GM12892 (cell line): ENCODE data around the gene GUCA2A.

Source experiments
- DNase-seq: peaks from one replicate; pipeline ENCODE4 v3.0.0; 2011; ENCODE audit not compliant: insufficient read length
- FAIRE-seq: peaks from 2 replicates; lab custom pipeline; 2011; peaks lifted over from hg19 to GRCh38; lab: Jason Lieb, UNC
- POLR2A ChIP-seq: IDR thresholded peaks from 2 replicates; pipeline ENCODE4 v1.6.1; 2011; ENCODE audit warnings: low read depth, low read length, control low read depth
- POLR2AphosphoS5 ChIP-seq: IDR thresholded peaks from 2 replicates; pipeline ENCODE4 v1.6.1; 2011; ENCODE audit warnings: low read depth, low read length, control low read depth
- TAF1 ChIP-seq: IDR thresholded peaks from 2 replicates; pipeline ENCODE4 v1.6.1; 2011; ENCODE audit warnings: low read depth, mild to moderate bottlenecking, control low read depth, low read length, borderline replicate concordance

Gene GUCA2A

GRCh38 chr1:42189931-42190853 is 25.6 kb upstream of the GUCA2A start:
- FAIRE-seq = peak; percentile 36
- TF ChIP-seq POLR2A (no peak), POLR2AphosphoS5 (no peak), TAF1 (no peak)

GRCh38 chr1:42186152-42186551 is 21.6 kb upstream of the GUCA2A start:
- FAIRE-seq = no peak
- DNase-seq = no peak
- TF ChIP-seq TAF1 (no peak), POLR2AphosphoS5 (no peak), POLR2A (no peak)

More at GRCh38 chr1:42189931-42190853, 25.6 kb upstream of the GUCA2A start:
- no peak for DNase-seq

DNA sequence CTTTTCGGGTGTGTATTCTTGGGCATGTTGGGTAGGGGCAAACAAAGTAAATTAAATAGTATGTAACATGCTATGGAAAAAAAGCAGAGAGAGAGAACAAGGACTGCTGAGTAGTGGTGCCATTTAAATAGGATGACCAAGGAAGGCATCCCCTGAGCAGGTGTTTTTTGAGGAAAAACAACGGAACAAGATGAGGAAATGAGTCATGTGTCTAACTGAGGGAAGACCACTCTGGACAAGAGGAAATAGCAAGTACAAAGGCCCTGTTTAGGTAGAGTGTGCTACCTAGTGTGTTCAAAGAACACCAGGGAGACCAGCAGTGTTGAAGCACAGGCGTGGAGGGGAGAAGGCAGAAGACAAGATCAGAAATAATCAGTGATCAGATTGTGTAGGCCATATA is 20.1 kb upstream of the GUCA2A start:
- no peak for TF ChIP-seq POLR2A
- TF ChIP-seq POLR2AphosphoS5 = no peak
- TF ChIP-seq TAF1 = no peak
- no peak for FAIRE-seq

DNA sequence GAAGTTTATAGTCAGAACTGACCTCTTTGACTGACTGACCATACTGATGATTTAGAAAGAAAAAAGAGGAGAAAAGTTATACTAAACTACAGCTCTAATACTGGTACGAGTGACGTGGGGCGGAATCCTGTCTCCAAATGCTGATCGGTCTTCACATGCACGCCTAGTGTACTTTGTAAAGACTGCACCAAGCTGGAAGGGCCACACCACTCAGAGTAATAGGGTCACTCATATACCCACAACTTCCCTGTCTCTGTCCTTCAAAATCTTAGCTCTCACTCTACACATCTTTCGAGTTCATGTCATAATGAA is 19.4 kb upstream of the GUCA2A start:
- TF ChIP-seq POLR2A (no peak), TAF1 (no peak), POLR2AphosphoS5 (no peak)
- DNase-seq (no peak), FAIRE-seq (no peak)

More for the DNA sequence above, 20.1 kb upstream of the GUCA2A start:
- DNase-seq = no peak

DNA sequence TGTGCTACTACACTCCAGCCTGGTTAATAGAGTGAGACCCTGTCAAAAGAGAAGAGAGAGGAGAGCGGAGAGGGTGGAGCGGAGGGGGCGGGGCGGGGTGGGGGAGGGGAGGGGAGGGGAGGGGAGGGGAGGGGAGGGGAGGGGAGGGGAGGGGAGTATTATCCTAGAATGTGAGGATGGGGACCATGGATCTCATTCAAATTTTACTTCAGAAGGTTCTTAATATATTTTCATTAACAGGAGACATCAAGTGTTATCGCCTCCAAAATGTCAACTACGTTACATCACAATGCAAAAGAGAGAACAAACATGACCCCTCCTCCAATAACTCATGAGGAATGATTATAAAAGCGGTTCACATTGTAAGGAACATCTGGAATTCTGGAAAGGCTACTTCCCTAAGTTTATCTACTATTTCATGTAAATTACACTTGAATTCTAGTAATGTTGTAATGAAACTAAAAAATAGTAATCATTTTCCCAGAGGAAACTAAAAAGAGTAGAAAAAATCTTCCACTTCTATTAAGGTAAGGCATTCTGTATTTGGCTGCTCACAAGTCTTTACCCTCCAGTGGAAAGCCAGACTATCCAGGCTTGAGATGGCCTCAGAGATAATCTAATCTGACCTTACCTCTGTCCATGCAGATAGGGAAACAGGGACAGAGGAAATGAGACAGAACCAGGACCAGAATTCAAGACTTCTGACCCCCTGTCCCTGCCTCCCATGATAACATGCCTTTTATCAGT is 18.8 kb upstream of the GUCA2A start:
- no peak for TF ChIP-seq TAF1
- no peak for TF ChIP-seq POLR2AphosphoS5
- no peak for TF ChIP-seq POLR2A
- FAIRE-seq = no peak
- no peak for DNase-seq

- DNase-seq = no peak
- TF ChIP-seq POLR2AphosphoS5 = no peak
- TF ChIP-seq TAF1 = no peak
- no peak for FAIRE-seq
These were observed 17.1 kb upstream of the GUCA2A start for GRCh38 chr1:42181687-42182086.

DNA sequence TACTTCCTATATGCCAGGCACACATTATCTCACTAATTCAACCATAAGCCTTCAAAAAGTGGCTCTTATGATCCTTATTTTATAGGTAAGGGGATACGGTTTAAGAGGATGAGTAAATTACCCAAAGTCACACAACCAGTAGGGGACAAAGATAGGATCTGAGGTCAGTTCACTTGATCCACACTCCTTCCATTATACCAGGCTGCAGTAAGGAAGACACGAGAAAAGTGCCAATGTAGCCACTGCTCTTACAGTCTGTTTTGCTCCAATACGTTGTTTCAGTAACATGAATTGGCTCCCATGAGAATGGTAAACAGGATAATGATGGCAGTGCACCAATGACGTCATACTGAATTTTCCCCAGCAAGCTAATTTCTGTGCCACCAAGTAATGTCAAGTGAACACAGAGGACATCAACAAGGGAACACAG is 15.4 kb upstream of the GUCA2A start:
- FAIRE-seq (peak; percentile 30), DNase-seq (no peak)
- TF ChIP-seq TAF1 (no peak), POLR2A (no peak), POLR2AphosphoS5 (no peak)

GRCh38 chr1:42179275-42179674 is 14.7 kb upstream of the GUCA2A start:
- FAIRE-seq (no peak), DNase-seq (no peak)
- TF ChIP-seq POLR2A (no peak), POLR2AphosphoS5 (no peak), TAF1 (no peak)

GRCh38 chr1:42178249-42178648 is 13.7 kb upstream of the GUCA2A start:
- DNase-seq (no peak), FAIRE-seq (no peak)
- TF ChIP-seq TAF1 = no peak
- no peak for TF ChIP-seq POLR2A
- no peak for TF ChIP-seq POLR2AphosphoS5

GRCh38 chr1:42177541-42177981 is 13.0 kb upstream of the GUCA2A start:
- FAIRE-seq (no peak), DNase-seq (no peak)
- TF ChIP-seq TAF1 = no peak
- no peak for TF ChIP-seq POLR2AphosphoS5
- no peak for TF ChIP-seq POLR2A

GRCh38 chr1:42176902-42177519 is 12.5 kb upstream of the GUCA2A start:
- TF ChIP-seq TAF1 = no peak
- TF ChIP-seq POLR2AphosphoS5 = no peak
- TF ChIP-seq POLR2A = no peak
- no peak for DNase-seq
- FAIRE-seq = no peak
